ENCODE results near the gene NUB1. TPM values are rescaled to one million over a fixed set of nuclear protein-coding genes. Genes with fewer than 3 reads are reported as not detected.

NUB1 gene
- polyA plus RNA-seq, 1 of the 3 experiments (the other 2 are of a cell fraction), result 54.0 TPM

DNA sequence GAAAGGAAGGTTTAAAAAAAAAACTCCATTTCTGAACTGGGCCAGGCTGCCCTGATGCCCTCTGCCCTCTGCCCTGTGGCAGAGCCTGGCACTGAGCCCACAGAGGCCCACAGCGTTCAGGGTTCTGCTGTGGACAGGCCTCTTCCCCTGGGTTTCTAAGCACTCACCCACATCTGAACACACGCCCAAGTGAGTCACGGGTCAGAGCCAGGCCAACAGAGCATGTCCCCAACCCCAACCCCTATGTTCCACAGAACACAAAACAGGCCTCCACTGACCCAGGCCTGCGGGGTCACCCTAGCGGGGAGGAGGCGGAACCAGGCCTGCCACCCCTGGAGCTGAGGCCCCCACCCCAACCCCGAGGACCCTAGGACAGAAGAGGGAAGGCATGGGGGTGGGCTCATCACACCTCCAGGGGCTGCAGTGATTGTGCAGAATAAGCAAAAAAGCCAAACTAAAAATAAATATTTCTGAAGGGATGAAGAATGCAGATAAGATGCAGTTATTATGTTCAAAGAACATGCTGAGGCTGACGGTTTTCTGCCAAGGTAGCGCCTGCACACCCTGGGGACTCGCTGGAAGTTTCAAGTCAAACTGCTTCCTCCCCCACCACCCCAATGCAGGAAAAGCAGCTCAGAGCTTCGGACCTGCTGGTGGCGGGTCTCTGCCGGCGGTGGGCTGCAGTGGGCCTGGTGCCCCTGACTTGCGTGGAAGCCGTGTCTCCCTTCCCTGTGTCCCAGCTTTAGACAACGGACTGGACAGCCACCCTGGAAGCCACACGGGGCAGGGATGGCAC is 62.8 kb downstream of the NUB1 start:
- CTCF ChIA-PET, result interaction anchor here (1.1 to 2.1 kb wide), 3 partner anchors 33 to 89 kb away, joined by 4 to 8 read pairs (median 6); no protein-coding TSS in a partner anchor
- H4K20me1 ChIP-seq (ENCODE audit: insufficient read depth), result no peaks in the 10 kb centered on the region

DNA sequence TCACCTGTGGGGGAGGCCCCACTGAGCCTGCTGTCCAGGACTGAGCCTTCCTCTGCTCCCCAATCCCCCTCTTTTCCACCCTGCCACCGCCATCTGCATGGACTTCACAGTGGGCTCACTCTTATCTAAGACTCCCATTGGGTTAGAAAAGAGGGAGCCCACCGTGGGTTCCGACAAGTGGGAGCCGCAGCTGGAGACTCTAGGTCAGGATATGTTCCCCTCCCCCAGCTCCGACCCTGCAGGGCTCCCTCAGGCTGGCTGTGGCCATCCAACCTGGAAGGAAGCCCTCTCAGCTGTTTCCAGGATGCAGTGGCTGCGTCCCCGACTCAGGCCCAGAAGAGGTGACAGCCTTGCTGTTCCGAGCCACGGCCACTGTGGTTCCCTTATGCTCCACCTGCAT is 63.4 kb downstream of the NUB1 start:
- Histone ChIP-seq H3K27ac (ENCODE audit: low read depth in 2 of 2, low read length in 1 of 2) (no peak overlapping the region), H3K4me1 (ENCODE audit: control insufficient read depth in 1 of 2, insufficient read depth in 2 of 2, low read depth in 1 of 2, low read length in 1 of 2) (peaks cover 0 to 13% of the 10 kb centered on the region in 2 experiments; a peak in 2 of 4 replicates), H3K9me2 (no peaks in the 10 kb centered on the region), H3K9me3 (no peaks in the 10 kb centered on the region), H3F3A (replicated peaks; ENCODE audit: insufficient read depth) (no peaks in the 10 kb centered on the region), H3K4me3 (ENCODE audit: low read depth in 2 of 2, low read length in 1 of 2) (no peak overlapping the region), H3K9ac (no peak overlapping the region), H4K20me1 (ENCODE audit: insufficient read depth) (no peaks in the 10 kb centered on the region), H3K27me3 (ENCODE audit: insufficient read depth) (peaks cover 19% of the 10 kb centered on the region), H3K79me2 (ENCODE audit: insufficient read depth) (no peaks in the 10 kb centered on the region), H3K36me3 (replicated peaks in 1 of 2; ENCODE audit: control insufficient read depth in 1 of 2, insufficient read depth in 2 of 2, low read length in 1 of 2) (no peaks in the 10 kb centered on the region), H3K4me2 (no peak overlapping the region), H2AFZ (ENCODE audit: low read depth) (no peak overlapping the region)
- no peak for DNase-seq
- CTCF ChIA-PET, result interaction anchor here (1.5 to 2.1 kb wide), 2 partner anchors 34 to 54 kb away, joined by 6 to 8 read pairs; no protein-coding TSS in a partner anchor
- WGBS (ENCODE audit: low lambda C conversion rate), result 82% methylated on average over 7 of the region's 9 CpGs
- POLR2A ChIA-PET, result no interaction called here
- TF ChIP-seq ELF1 (IDR thresholded peaks at IDR 0.05) (no peak), RAD21 (IDR thresholded peaks at IDR 0.05; ENCODE audit: low read length) (no peak), SMC3 (IDR thresholded peaks at IDR 0.05; ENCODE audit: low read depth, low read length) (no peak), USF1 (IDR thresholded peaks at IDR 0.05; ENCODE audit: borderline replicate concordance, low read depth) (no peak), POLR2AphosphoS5 (IDR thresholded peaks at IDR 0.05; ENCODE audit: low read depth, low read length) (no peak), RXRA (IDR thresholded peaks at IDR 0.05; ENCODE audit: borderline replicate concordance, low read depth) (no peak)
- TF ChIP-seq, protein P1, sequence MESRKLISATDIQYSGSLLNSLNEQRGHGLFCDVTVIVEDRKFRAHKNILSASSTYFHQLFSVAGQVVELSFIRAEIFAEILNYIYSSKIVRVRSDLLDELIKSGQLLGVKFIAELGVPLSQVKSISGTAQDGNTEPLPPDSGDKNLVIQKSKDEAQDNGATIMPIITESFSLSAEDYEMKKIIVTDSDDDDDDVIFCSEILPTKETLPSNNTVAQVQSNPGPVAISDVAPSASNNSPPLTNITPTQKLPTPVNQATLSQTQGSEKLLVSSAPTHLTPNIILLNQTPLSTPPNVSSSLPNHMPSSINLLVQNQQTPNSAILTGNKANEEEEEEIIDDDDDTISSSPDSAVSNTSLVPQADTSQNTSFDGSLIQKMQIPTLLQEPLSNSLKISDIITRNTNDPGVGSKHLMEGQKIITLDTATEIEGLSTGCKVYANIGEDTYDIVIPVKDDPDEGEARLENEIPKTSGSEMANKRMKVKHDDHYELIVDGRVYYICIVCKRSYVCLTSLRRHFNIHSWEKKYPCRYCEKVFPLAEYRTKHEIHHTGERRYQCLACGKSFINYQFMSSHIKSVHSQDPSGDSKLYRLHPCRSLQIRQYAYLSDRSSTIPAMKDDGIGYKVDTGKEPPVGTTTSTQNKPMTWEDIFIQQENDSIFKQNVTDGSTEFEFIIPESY (IDR thresholded peaks at IDR 0.05; ENCODE audit: borderline replicate concordance, low read depth), result no peak
- TF ChIP-seq, protein P2, sequence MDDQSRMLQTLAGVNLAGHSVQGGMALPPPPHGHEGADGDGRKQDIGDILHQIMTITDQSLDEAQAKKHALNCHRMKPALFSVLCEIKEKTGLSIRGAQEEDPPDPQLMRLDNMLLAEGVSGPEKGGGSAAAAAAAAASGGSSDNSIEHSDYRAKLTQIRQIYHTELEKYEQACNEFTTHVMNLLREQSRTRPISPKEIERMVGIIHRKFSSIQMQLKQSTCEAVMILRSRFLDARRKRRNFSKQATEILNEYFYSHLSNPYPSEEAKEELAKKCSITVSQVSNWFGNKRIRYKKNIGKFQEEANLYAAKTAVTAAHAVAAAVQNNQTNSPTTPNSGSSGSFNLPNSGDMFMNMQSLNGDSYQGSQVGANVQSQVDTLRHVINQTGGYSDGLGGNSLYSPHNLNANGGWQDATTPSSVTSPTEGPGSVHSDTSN (IDR thresholded peaks at IDR 0.05), result no peak

More for the DNA sequence above, 62.8 kb downstream of the NUB1 start:
- Histone ChIP-seq H3K4me2 (no peak overlapping the region), H3K9ac (no peak overlapping the region), H3K36me3 (replicated peaks in 1 of 2; ENCODE audit: control insufficient read depth in 1 of 2, insufficient read depth in 2 of 2, low read length in 1 of 2) (no peaks in the 10 kb centered on the region), H3K79me2 (ENCODE audit: insufficient read depth) (no peaks in the 10 kb centered on the region), H3F3A (replicated peaks; ENCODE audit: insufficient read depth) (no peaks in the 10 kb centered on the region), H3K27me3 (ENCODE audit: insufficient read depth) (peaks cover 13% of the 10 kb centered on the region), H3K4me3 (ENCODE audit: low read depth in 2 of 2, low read length in 1 of 2) (no peak overlapping the region), H3K27ac (ENCODE audit: low read depth in 2 of 2, low read length in 1 of 2) (no peak overlapping the region), H2AFZ (ENCODE audit: low read depth) (no peak overlapping the region), H3K4me1 (ENCODE audit: control insufficient read depth in 1 of 2, insufficient read depth in 2 of 2, low read depth in 1 of 2, low read length in 1 of 2) (peaks cover 0 to 13% of the 10 kb centered on the region in 2 experiments; a peak in 2 of 4 replicates), H3K9me3 (no peaks in the 10 kb centered on the region), H3K9me2 (no peaks in the 10 kb centered on the region)
- no peak for TF ChIP-seq TEAD4 (IDR thresholded peaks at IDR 0.05; ENCODE audit: borderline replicate concordance, insufficient read depth)
- TF ChIP-seq, protein P3, sequence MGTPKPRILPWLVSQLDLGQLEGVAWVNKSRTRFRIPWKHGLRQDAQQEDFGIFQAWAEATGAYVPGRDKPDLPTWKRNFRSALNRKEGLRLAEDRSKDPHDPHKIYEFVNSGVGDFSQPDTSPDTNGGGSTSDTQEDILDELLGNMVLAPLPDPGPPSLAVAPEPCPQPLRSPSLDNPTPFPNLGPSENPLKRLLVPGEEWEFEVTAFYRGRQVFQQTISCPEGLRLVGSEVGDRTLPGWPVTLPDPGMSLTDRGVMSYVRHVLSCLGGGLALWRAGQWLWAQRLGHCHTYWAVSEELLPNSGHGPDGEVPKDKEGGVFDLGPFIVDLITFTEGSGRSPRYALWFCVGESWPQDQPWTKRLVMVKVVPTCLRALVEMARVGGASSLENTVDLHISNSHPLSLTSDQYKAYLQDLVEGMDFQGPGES (IDR thresholded peaks at IDR 0.05; ENCODE audit: low read depth, low read length), result no peak
- no peak for TF ChIP-seq YY1 (IDR thresholded peaks at IDR 0.05; ENCODE audit: low read depth)
- TF ChIP-seq RXRA (IDR thresholded peaks at IDR 0.05; ENCODE audit: borderline replicate concordance, low read depth), result no peak
- TF ChIP-seq RFX5 (IDR thresholded peaks at IDR 0.05; ENCODE audit: low read length), result no peak
- TF ChIP-seq FOXJ3 (CRISPR knock-in tag; IDR thresholded peaks at IDR 0.05), result no peak
- no peak for TF ChIP-seq REST (IDR thresholded peaks at IDR 0.05; ENCODE audit: low read depth, low read length)
- POLR2A ChIA-PET, result no interaction called here
- WGBS (ENCODE audit: low lambda C conversion rate), result 79% methylated on average over 13 of the region's 18 CpGs
- peak; percentile 46 for DNase-seq

Data from SK-N-SH (cell line).